ENCODE measurements around the gene RSPO3.

DNA sequence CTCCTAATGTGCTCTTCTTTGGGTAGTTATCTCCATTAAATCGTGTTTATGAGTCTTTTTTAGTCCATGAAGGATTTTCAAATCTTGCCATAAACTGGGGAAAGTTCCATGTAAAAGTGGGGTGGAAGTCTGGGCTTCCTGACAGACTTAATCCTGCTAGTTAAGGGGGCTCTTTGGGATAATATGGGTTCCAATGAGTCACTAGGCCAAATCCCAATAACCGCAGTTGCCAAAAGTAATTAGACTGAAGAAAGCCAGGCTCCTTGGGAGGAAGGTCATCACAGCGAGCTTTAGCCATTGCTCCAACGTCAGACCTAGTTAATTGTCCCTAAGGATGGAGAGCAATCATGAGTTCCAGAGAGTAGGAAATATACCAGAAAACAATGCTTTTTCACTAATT, 10.8 kb downstream of the RSPO3 start:
- TF ChIP-seq CTCF (IDR thresholded peaks at IDR 0.05; ENCODE audit: insufficient read depth, low read depth, low read length) (no peak), EZH2 (IDR thresholded peaks at IDR 0.05; ENCODE audit: insufficient read depth, low read length) (no peak)
